Activated CD8-positive, alpha-beta memory T cell treated with anti-CD3 and anti-CD28 coated beads, Interleukin-2, amount 10 ng/mL, durations not matched to agents 7 days and 5 days (primary cell): ENCODE results near the gene PHF2. TPM values are rescaled to one million over a fixed set of nuclear protein-coding genes. Genes with fewer than 3 reads are reported as not detected.

ENCODE experiments used
- ATAC-seq: fragments of 150-1000 bp; cut with Tn5 transposase; one replicate; pipeline ENCODE4 v1.10.0; 2021; ENCODE audit warnings: moderate library complexity
- CTCF ChIA-PET: fragments of 350-600 bp; sonication (Branson Sonifier 250); formaldehyde crosslinking; loops from one replicate; lab custom pipeline; 2021; ENCODE audit warnings: antibody characterized with exemption; lab: Charles Lee
- DNase-seq: peaks from one replicate; pipeline ENCODE4 v3.0.0-alpha.2; 2020
- H3K27ac Mint-ChIP-seq: one replicate; pipeline ENCODE4 v1.8.0; 2021; ENCODE audit warnings: mild to moderate bottlenecking, mixed read lengths
- H3K27me3 Mint-ChIP-seq: one replicate; pipeline ENCODE4 v1.8.0; 2021; ENCODE audit warnings: mixed read lengths
- H3K36me3 Mint-ChIP-seq: one replicate; pipeline ENCODE4 v1.8.0; 2021; ENCODE audit warnings: mild to moderate bottlenecking, mixed read lengths
- H3K4me1 Mint-ChIP-seq: one replicate; pipeline ENCODE4 v1.8.0; 2021; ENCODE audit warnings: mixed read lengths
- H3K4me3 Mint-ChIP-seq: one replicate; pipeline ENCODE4 v1.8.0; 2021; ENCODE audit warnings: mild to moderate bottlenecking, moderate library complexity, mixed read lengths
- H3K9me3 Mint-ChIP-seq: one replicate; pipeline ENCODE4 v1.8.0; 2022; ENCODE audit warnings: low read depth, mixed read lengths
- total RNA-seq, 2 experiments: library from RNA; stranded (reverse); gene quantifications; one replicate each; pipeline ENCODE4 v1.2.3, GENCODE V29; 2021

The PHF2 gene
- total RNA-seq, 2 experiments from 2014 or later, result 25.1 to 26.3 TPM

GRCh38 chr9:93603906-93604326, 27.5 kb downstream of the PHF2 start:
- Mint-ChIP-seq H3K27me3 (no peaks in the 10 kb centered on the region), H3K4me3 (no peak overlapping the region), H3K4me1 (peaks cover 21% of the 10 kb centered on the region), H3K27ac (no peak overlapping the region), H3K36me3 (peaks cover 25% of the 10 kb centered on the region), H3K9me3 (peaks cover 14% of the 10 kb centered on the region)
- DNase-seq (no peak), ATAC-seq (no peak)
- CTCF ChIA-PET, result no interaction called here

DNA sequence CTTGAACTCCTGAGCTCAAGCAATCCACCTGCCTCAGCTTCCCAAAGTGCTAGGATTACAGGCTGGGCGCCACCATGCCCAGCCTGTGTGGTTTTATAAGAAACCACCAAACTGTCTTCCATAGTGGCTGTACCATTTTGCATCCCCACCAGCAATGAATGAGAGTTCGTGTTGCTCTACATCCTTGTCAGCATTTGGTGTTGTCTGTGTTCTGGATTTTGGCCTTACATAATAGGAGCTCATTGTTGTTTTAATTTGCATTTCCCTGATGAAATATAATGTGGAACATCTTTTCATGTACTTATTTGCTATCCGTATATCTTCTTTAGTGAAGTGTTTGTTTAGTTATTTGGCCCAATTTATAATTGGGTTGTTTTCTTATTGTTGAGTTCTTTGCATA, 29.8 kb downstream of the PHF2 start:
- ATAC-seq (no peak), DNase-seq (no peak)
- H3K9me3 Mint-ChIP-seq, result peaks cover 24% of the 10 kb centered on the region
- no peaks in the 10 kb centered on the region for H3K27me3 Mint-ChIP-seq
- H3K4me3 Mint-ChIP-seq, result no peak overlapping the region
- no peak overlapping the region for H3K27ac Mint-ChIP-seq
- H3K36me3 Mint-ChIP-seq, result peaks cover 37% of the 10 kb centered on the region
- H3K4me1 Mint-ChIP-seq, result no peaks in the 10 kb centered on the region
- CTCF ChIA-PET, result no interaction called here

GRCh38 chr9:93610206-93610605, 33.8 kb downstream of the PHF2 start:
- Mint-ChIP-seq H3K27ac (no peak overlapping the region), H3K9me3 (peaks cover 24% of the 10 kb centered on the region), H3K4me1 (peaks cover 13% of the 10 kb centered on the region), H3K4me3 (no peak overlapping the region), H3K36me3 (peaks cover 35% of the 10 kb centered on the region), H3K27me3 (no peaks in the 10 kb centered on the region)
- no peak for DNase-seq
- ATAC-seq, result no peak
- CTCF ChIA-PET, result no interaction called here

DNA sequence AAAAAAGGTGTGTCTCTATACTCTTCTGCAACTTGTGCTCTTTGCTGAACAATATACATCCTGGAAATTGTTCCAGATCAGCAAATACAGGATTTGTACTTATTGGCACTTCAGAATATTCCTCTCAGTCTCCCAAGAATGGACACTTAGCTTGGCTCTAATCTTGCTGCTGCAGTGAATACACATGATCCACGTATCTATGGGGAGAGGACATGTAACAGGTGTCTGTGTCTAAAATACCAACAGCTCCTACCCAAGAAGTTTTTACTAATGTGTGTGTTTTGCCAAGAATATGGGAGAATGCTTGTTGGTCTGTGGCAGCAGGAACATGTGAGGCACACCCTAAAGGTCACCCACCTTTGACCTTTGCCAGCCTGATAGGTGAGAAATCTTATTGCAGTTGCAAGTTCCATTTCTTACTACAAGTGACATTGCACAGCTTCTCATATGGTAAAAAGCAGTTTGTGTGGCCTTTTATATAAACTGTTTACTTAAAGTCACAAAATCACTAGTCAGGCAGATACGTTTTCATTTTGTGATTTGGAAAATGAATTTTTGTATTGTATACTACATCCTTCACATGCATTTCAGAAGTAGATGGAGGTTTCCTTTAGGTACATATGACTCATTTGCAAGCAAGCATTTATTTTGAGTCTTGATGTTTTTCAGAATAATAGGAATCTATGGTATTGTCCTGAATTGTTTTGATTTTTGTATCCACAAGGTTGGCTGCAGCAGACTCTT, 35.8 kb downstream of the PHF2 start:
- peaks cover 15% of the 10 kb centered on the region for H3K9me3 Mint-ChIP-seq
- peaks cover 13% of the 10 kb centered on the region for H3K4me1 Mint-ChIP-seq
- peak; percentile 45 for ATAC-seq
- H3K36me3 Mint-ChIP-seq, result peaks cover 21% of the 10 kb centered on the region
- no peak for DNase-seq
- H3K4me3 Mint-ChIP-seq, result no peak overlapping the region
- H3K27me3 Mint-ChIP-seq, result no peaks in the 10 kb centered on the region
- CTCF ChIA-PET, result no interaction called here
- no peak overlapping the region for H3K27ac Mint-ChIP-seq

DNA sequence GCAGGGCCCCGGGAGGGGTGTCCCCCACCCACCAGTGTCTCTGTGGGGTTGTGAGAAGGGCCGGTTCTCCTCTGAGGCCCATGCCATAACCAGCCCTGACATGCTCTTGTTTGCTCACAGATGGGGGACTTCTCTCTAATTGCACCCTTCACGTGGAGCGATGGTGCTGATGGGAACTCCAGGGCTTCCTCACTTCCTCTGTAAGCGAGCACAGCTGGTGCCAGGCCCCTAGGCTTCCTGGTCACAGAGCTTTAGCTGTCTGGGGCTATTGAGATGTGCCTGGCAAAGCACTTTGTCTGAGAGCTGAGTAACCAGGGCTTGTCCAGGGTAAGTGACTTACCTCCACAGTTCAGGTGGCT, 36.4 kb downstream of the PHF2 start:
- Mint-ChIP-seq H3K27ac (no peak overlapping the region), H3K4me1 (peaks cover 13% of the 10 kb centered on the region), H3K9me3 (peaks cover 13% of the 10 kb centered on the region), H3K4me3 (no peak overlapping the region), H3K36me3 (peaks cover 20% of the 10 kb centered on the region), H3K27me3 (no peaks in the 10 kb centered on the region)
- CTCF ChIA-PET, result no interaction called here
- ATAC-seq, result peak; percentile 23
- DNase-seq, result no peak

DNA sequence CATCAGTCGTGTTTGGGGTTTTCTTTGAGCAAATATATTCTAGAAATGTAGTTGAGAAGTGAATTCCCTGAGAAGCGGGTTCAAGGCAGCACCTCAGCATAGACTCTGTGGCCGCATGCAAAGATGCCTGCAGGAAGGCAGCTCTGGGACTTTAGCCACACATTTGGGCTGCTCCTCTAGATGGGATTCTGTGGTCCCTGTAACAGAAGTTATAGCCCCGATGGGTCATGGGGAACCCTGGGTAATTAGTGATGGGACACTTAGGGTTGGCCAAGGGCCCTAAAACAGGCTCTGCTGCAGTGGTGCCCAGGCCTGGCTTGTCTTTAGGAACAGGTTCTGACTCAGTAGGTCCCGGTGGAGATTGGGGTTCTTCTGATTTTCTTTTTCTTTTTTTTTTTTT, 36.8 kb downstream of the PHF2 start:
- no peak overlapping the region for H3K4me3 Mint-ChIP-seq
- peaks cover 13% of the 10 kb centered on the region for H3K4me1 Mint-ChIP-seq
- H3K27ac Mint-ChIP-seq, result no peak overlapping the region
- no peaks in the 10 kb centered on the region for H3K27me3 Mint-ChIP-seq
- H3K36me3 Mint-ChIP-seq, result peaks cover 18% of the 10 kb centered on the region
- DNase-seq, result no peak
- ATAC-seq, result no peak
- peaks cover 12% of the 10 kb centered on the region for H3K9me3 Mint-ChIP-seq
- CTCF ChIA-PET, result no interaction called here

DNA sequence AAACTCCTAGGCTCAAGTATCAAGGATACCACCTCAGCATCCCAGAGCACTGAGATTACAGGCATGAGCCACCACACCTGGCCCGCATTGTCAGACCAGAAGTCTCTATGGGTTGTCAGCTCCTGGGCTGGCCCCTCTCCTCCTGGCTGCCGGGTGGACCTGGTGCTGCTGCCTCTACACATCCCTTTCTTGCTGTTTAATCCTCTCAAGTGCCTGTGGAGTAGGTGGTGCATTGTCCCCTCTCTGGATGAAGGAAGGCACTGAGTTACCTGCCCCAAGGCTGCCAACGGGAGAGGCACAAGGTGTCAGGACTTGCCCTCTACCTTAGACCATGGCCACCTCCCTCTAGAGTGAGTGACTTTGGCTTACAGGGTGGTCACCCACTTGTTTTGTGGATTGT, 37.4 kb downstream of the PHF2 start:
- no peak for DNase-seq
- no peak overlapping the region for H3K4me3 Mint-ChIP-seq
- H3K27ac Mint-ChIP-seq, result no peak overlapping the region
- peaks cover 18% of the 10 kb centered on the region for H3K36me3 Mint-ChIP-seq
- H3K9me3 Mint-ChIP-seq, result peaks cover 11% of the 10 kb centered on the region
- ATAC-seq, result no peak
- CTCF ChIA-PET, result no interaction called here
- peaks cover 13% of the 10 kb centered on the region for H3K4me1 Mint-ChIP-seq
- no peaks in the 10 kb centered on the region for H3K27me3 Mint-ChIP-seq

DNA sequence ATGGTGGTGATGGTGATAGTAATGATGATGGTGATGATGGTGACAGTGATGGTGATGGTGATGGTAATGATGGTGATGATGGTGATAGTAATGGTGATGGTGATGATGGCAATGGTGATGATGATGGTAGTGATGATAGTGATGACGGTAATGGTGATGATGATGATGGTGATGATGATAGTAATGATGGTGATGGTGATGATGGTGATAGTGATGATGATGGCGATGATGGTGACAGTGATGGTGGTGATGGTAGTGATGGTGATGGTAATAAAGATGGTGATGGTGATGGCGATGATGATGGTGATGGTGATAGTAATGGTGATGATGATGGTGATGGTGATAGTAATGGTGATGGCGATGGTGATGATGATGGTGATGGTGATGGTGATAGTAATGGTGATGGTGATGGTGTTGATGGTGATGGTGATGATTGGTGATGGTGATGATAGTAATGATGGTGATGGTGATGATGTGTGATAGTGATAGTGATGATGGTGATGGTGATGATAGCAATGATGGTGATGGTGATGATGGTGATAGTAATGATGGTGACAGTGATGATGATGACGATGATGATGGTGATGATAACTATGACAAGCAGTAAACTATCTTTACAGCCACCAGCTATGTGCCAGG, 38.6 kb downstream of the PHF2 start:
- ATAC-seq (no peak), DNase-seq (no peak)
- Mint-ChIP-seq H3K27ac (no peak overlapping the region), H3K36me3 (peaks cover 10% of the 10 kb centered on the region), H3K4me1 (peaks cover 13% of the 10 kb centered on the region), H3K9me3 (peaks cover 4% of the 10 kb centered on the region), H3K4me3 (no peak overlapping the region), H3K27me3 (no peaks in the 10 kb centered on the region)
- CTCF ChIA-PET, result no interaction called here

DNA sequence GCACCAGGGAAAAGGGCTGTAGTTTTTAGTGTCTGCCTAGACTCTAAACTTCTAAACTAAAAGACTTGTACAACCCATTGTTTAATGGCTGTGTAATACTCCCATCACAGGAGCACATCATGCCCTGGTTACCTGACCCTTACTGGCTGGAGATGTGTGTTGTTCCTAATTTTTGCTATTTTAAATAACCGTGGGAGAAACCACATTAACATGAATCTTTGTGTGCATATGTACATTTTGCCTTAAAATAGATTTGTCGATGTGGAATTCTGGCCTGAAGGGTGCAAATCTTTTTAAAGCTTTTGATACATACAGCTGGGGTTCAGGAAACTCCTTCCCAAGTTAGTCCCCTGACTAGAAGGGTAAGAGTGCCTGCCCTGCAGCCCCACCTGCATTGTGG, 39.7 kb downstream of the PHF2 start:
- H3K4me1 Mint-ChIP-seq, result peaks cover 13% of the 10 kb centered on the region
- no peaks in the 10 kb centered on the region for H3K27me3 Mint-ChIP-seq

GRCh38 chr9:93617273-93617672, 40.9 kb downstream of the PHF2 start:
- ATAC-seq (no peak), DNase-seq (no peak)
- H3K27me3 Mint-ChIP-seq, result no peaks in the 10 kb centered on the region
- H3K9me3 Mint-ChIP-seq, result no peaks in the 10 kb centered on the region
- H3K4me3 Mint-ChIP-seq, result no peak overlapping the region
- CTCF ChIA-PET, result no interaction called here
- H3K4me1 Mint-ChIP-seq, result peaks cover 8% of the 10 kb centered on the region
- no peak overlapping the region for H3K27ac Mint-ChIP-seq
- no peaks in the 10 kb centered on the region for H3K36me3 Mint-ChIP-seq

More for the DNA sequence above, 39.7 kb downstream of the PHF2 start:
- CTCF ChIA-PET, result no interaction called here
- Mint-ChIP-seq H3K4me3 (no peak overlapping the region), H3K27ac (no peak overlapping the region), H3K9me3 (no peaks in the 10 kb centered on the region), H3K36me3 (peaks cover 3% of the 10 kb centered on the region)
- no peak for DNase-seq
- ATAC-seq, result no peak

- H3K27ac Mint-ChIP-seq, result no peak overlapping the region
- H3K36me3 Mint-ChIP-seq, result no peaks in the 10 kb centered on the region
- H3K4me3 Mint-ChIP-seq, result no peak overlapping the region
- ATAC-seq, result no peak
- no peaks in the 10 kb centered on the region for H3K4me1 Mint-ChIP-seq
- H3K27me3 Mint-ChIP-seq, result no peaks in the 10 kb centered on the region
- H3K9me3 Mint-ChIP-seq, result no peaks in the 10 kb centered on the region
- DNase-seq, result no peak
- CTCF ChIA-PET, result no interaction called here
These were observed 42.9 kb downstream of the PHF2 start for GRCh38 chr9:93619272-93619775.

DNA sequence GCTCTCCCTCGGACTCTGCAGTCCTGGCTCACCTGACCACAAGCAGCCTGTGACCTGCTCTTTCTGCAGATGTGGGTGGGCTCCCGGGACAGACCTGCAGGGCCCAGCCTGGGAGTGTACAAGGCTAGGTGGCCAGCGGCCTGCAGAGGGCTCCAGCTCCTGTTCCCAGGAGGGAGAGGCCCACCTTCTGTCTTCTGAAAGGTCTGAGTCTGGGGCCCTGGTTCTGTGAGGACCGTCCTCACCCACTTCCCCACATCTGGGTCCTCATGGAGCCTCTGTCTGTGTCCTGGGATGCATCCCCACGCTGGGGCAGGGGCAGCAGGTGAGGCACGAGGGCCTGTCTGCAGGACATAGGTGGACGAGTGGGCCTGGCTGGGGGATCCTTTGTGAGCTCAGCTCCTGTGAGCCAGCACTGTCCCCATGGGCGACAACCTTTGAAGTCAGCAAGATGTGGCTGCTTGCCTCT, 43.7 kb downstream of the PHF2 start:
- Mint-ChIP-seq H3K4me3 (no peak overlapping the region), H3K36me3 (no peaks in the 10 kb centered on the region), H3K9me3 (no peaks in the 10 kb centered on the region), H3K27me3 (no peaks in the 10 kb centered on the region), H3K27ac (no peak overlapping the region), H3K4me1 (no peaks in the 10 kb centered on the region)
- ATAC-seq (no peak), DNase-seq (no peak)
- CTCF ChIA-PET, result no interaction called here

DNA sequence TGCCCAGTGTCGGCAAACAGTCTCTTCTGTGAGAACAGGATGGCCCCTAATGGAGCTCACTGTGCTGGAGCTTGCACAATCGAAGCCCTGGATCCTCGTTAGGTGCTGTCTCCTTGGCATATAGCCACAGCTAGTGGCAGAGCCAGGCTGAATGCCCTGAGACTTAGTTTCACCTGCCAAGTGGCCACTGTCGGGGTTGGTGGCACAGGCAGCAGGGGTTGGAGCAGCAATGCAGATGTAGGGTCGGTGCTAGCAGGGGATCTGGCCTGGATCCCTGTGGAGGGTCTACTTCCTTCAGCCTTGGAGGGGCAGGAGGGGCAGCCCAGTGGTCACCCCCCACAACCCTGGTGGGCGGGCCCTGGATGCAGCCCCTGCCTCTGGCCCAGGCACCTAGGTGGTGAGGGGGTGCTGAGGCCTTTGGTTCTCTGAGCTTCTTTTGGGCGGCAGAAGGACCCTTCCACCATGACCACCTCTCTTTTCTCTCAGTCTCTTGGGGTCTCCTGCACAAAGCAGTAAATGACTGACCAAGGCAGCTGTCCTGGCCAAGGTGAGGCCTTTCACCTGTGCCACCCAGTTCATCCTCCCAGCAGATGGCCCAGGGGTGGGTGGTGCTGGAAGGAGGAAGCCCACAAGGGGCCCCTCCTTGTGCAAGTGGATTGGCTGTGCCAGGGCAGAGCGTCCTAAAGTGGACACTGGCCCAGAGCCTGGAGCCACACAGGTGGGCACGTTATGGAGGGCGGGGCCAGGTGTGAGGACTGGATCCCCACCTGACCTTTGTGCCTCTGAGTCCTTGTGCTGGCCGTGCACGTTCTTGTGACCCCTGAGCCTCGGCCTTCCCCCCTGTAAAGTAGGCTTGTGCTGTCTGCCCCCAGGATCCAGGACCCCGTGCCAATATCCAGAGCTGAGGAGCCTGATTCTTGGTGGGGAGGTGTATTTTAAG, 44.8 kb downstream of the PHF2 start:
- Mint-ChIP-seq H3K36me3 (peaks cover 1% of the 10 kb centered on the region), H3K4me1 (no peaks in the 10 kb centered on the region), H3K27me3 (no peaks in the 10 kb centered on the region), H3K27ac (no peak overlapping the region), H3K9me3 (peaks cover 1% of the 10 kb centered on the region), H3K4me3 (no peak overlapping the region)
- DNase-seq (no peak), ATAC-seq (no peak)
- CTCF ChIA-PET, result no interaction called here
